ENCODE data around the gene PGAP1.
A peak's percentile ranks its signal among the peaks of the same experiment; 100 is the strongest.

Gene PGAP1

DNA sequence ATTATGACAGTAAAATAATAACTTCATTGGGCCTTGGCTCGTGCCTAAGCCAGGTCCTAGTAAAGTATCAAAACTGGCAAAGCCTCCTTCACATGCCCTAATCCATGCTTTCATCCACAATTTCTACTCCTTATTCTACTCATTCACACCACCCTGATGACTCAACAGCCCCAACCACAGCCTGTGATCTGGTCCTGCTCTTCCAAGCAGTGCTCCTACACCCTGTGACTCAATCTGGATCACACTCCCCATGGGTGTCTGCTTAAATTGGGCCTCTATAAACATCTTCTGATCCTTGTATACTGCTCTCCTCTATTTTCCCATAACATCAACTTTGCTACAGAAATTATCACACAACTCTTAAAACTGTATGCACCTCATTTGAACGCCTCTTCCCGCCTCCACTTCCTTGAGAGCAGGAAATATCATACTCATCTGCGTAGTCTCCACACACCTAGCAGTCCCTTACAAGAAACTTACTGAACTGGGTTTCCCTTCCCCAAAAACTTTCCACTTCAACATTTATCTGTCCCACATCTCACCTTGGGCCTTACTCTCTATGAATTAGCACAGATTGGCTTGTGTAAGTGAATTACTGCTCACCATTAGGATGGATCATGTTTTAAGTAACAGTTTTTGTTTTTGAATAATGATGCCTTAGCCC is 142.9 kb downstream of the PGAP1 start:
- peak; percentile 44 to 54 for DNase-seq
